ENCODE results near the gene IMP4. TPM values are rescaled to one million over a fixed set of nuclear protein-coding genes. Genes with fewer than 3 reads are reported as not detected.

IMP4 gene
- total RNA-seq, 1 experiment from 2014 or later = 121 TPM

GRCh38 chr2:130354139-130354428 lies 11.4 kb downstream of the IMP4 start:
- TF ChIP-seq POLR2AphosphoS5 (IDR thresholded peaks at IDR 0.05; ENCODE audit: low read depth, low read length) (no peak), ZFX (IDR thresholded peaks at IDR 0.05) (no peak), POLR2A (IDR thresholded peaks at IDR 0.05; ENCODE audit: borderline replicate concordance, extremely low read depth, insufficient read depth, insufficient read length) (no peak), TCF7L2 (IDR thresholded peaks at IDR 0.05; ENCODE audit: borderline replicate concordance, extremely low read depth, insufficient read depth, insufficient read length) (no peak)
- BruUV-seq (replicated peaks) = no TSS peak
- H3K4me2 ChIP-seq (ENCODE audit: low read length) = no peak overlapping the region
- H3K36me3 ChIP-seq (ENCODE audit: control insufficient read depth in 1 of 2, insufficient read depth in 2 of 2, low read length in 2 of 2) = no peaks in the 10 kb centered on the region
- no peak overlapping the region for H2AFZ ChIP-seq (ENCODE audit: low read depth, low read length, poor library complexity, severe bottlenecking)
- no peak for ATAC-seq
- no peak for DNase-seq (ENCODE audit: low read depth, low spot score)
- H4K20me1 ChIP-seq (ENCODE audit: insufficient read depth) = no peaks in the 10 kb centered on the region
- H3K9me2 ChIP-seq (ENCODE audit: insufficient read depth) = no peaks in the 10 kb centered on the region
- peaks cover 0 to 19% of the 10 kb centered on the region in 2 experiments; a peak in 2 of 4 replicates for H3K4me1 ChIP-seq (ENCODE audit: control insufficient read depth in 1 of 2, insufficient read depth in 2 of 2, low read length in 2 of 2)
- H3K9ac ChIP-seq (ENCODE audit: low read length) = no peak overlapping the region
- H3K9me3 ChIP-seq (ENCODE audit: control insufficient read depth in 1 of 2, insufficient read depth in 1 of 2, low read depth in 1 of 2, low read length in 2 of 2) = no peaks in the 10 kb centered on the region
- POLR2A ChIA-PET = no interaction called here
- CTCF ChIA-PET = no interaction called here
- no peak overlapping the region for H3K27ac ChIP-seq (ENCODE audit: low read depth, low read length)
- H3K27me3 ChIP-seq (ENCODE audit: insufficient read depth, low read length) = no peaks in the 10 kb centered on the region
- intact Hi-C loops (cut with micrococcal nuclease) = no loop called here
- H3K4me3 ChIP-seq (replicated peaks in 1 of 2; ENCODE audit: low read depth in 1 of 2, low read length in 2 of 2) = no peak overlapping the region
- H3K79me2 ChIP-seq (ENCODE audit: insufficient read depth, low read length) = no peaks in the 10 kb centered on the region; the same call in none of the 2 replicates
- RAD21 ChIA-PET (ENCODE audit: low non-redundant PET in 1 of 2, low total read pairs in 2 of 2, uncharacterized antibody in 2 of 2, unreplicated experiment in 2 of 2) = interaction anchor here in 1 of 2 experiments (1.1 kb wide), 1 partner anchor 12 kb away, joined by 3 read pairs; the partner anchor contains the start of gene IMP4

- Histone ChIP-seq H3K9me3 (ENCODE audit: control insufficient read depth in 1 of 2, insufficient read depth in 1 of 2, low read depth in 1 of 2, low read length in 2 of 2) (no peaks in the 10 kb centered on the region), H4K20me1 (ENCODE audit: insufficient read depth) (no peaks in the 10 kb centered on the region), H3K27me3 (ENCODE audit: insufficient read depth, low read length) (no peaks in the 10 kb centered on the region), H3K9ac (ENCODE audit: low read length) (peak overlapping the region; percentile 80), H3K36me3 (ENCODE audit: control insufficient read depth in 1 of 2, insufficient read depth in 2 of 2, low read length in 2 of 2) (no peaks in the 10 kb centered on the region), H3K9me2 (ENCODE audit: insufficient read depth) (no peaks in the 10 kb centered on the region), H3K4me3 (replicated peaks in 1 of 2; ENCODE audit: low read depth in 1 of 2, low read length in 2 of 2) (peak overlapping the region; percentile 57 to 81), H3K79me2 (ENCODE audit: insufficient read depth, low read length) (no peaks in the 10 kb centered on the region; the same call in none of the 2 replicates), H3K4me2 (ENCODE audit: low read length) (peak overlapping the region; percentile 89), H3K4me1 (ENCODE audit: control insufficient read depth in 1 of 2, insufficient read depth in 2 of 2, low read length in 2 of 2) (peaks cover 0 to 19% of the 10 kb centered on the region in 2 experiments; a peak in 2 of 4 replicates), H2AFZ (ENCODE audit: low read depth, low read length, poor library complexity, severe bottlenecking) (no peak overlapping the region), H3K27ac (ENCODE audit: low read depth, low read length) (peak overlapping the region; percentile 48; the same call in 1 of the 2 replicates)
- ChIA-PET RAD21 (ENCODE audit: low non-redundant PET in 1 of 2, low total read pairs in 2 of 2, uncharacterized antibody in 2 of 2, unreplicated experiment in 2 of 2) (interaction anchor here in 1 of 2 experiments (2.0 kb wide), 1 partner anchor 13 kb away, joined by 5 read pairs; the partner anchor contains the start of gene IMP4), POLR2A (interaction anchor here (1.6 kb wide), 1 partner anchor 13 kb away, joined by 5 read pairs; the partner anchor contains the start of gene IMP4), CTCF (interaction anchor here (1.1 kb wide), 1 partner anchor 12 kb away, joined by 5 read pairs; the partner anchor contains the start of gene IMP4)
- no peak for ATAC-seq
- no peak for DNase-seq (ENCODE audit: low read depth, low spot score)
- TF ChIP-seq POLR2A (IDR thresholded peaks at IDR 0.05; ENCODE audit: borderline replicate concordance, extremely low read depth, insufficient read depth, insufficient read length) = no peak
- no TSS peak for BruUV-seq (replicated peaks)
- intact Hi-C loops (cut with micrococcal nuclease) = no loop called here
Observed at GRCh38 chr2:130355172-130355577, 12.5 kb downstream of the IMP4 start.

Measured in HCT116 (cell line).